Measurements from ENCODE around the gene RTCB.

RTCB gene

DNA sequence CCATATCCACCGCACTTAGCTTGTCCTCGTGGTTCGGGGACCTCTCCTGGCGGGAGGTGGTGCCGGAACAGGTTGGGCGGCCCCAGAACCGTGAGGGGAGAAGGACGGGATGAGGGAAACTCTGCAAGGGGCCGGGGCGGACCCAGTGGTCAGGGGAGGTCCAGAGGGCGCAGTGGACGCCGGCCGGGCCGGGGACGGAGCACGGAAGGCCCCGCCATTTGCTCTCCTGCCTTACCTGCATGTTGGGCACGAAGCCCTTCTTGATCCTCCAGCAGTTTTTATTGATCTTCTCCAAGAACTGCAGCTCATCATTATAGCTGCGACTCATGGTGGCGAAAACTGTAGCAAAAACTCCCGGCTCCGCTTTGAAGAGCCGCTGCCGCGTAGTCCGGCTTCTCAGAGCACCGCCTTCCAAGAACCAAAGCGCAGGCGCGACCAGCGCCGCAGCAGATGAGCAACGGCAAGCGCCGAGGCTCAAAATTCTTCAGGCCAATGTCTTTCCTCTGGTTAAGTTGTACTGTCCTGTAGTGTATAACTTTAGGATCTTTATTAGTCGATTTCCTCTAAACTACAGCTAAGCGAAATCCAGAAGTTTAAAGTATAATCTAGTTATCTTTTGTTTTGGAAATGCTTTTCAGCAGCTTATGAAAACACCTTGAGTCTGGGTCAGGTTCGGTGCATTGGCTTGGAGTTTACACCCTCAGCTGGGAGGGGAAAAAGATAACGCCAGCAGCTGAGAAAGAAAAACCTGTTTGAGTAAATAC is at the start of gene RTCB:
Gene RTCB, minus strand, starts transcription at position 419 of the 764 bp plus-strand sequence. Its CDS starts 91 bp downstream, at position 328.
- peaks cover 11 to 16% of the 10 kb centered on the region in 2 experiments for H3K4me1 ChIP-seq (ENCODE audit: control insufficient read depth in 1 of 2, insufficient read depth in 1 of 2, low read depth in 1 of 2, low read length in 1 of 2)
- H3K4me3 ChIP-seq (ENCODE audit: low read depth in 1 of 2, low read length in 1 of 2): peak within 1 kb of the TSS; percentile 67 to 84
- peak within 1 kb of the TSS; percentile 52 for H3K27ac ChIP-seq
- TF ChIP-seq, protein P1, sequence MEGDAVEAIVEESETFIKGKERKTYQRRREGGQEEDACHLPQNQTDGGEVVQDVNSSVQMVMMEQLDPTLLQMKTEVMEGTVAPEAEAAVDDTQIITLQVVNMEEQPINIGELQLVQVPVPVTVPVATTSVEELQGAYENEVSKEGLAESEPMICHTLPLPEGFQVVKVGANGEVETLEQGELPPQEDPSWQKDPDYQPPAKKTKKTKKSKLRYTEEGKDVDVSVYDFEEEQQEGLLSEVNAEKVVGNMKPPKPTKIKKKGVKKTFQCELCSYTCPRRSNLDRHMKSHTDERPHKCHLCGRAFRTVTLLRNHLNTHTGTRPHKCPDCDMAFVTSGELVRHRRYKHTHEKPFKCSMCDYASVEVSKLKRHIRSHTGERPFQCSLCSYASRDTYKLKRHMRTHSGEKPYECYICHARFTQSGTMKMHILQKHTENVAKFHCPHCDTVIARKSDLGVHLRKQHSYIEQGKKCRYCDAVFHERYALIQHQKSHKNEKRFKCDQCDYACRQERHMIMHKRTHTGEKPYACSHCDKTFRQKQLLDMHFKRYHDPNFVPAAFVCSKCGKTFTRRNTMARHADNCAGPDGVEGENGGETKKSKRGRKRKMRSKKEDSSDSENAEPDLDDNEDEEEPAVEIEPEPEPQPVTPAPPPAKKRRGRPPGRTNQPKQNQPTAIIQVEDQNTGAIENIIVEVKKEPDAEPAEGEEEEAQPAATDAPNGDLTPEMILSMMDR (IDR thresholded peaks at IDR 0.05): no peak
- H3K36me3 ChIP-seq: peaks cover 17% of the 10 kb centered on the region
- H3K27me3 ChIP-seq: peaks cover 18% of the 10 kb centered on the region
- no peaks in the 10 kb centered on the region for H3K9me3 ChIP-seq

DNA sequence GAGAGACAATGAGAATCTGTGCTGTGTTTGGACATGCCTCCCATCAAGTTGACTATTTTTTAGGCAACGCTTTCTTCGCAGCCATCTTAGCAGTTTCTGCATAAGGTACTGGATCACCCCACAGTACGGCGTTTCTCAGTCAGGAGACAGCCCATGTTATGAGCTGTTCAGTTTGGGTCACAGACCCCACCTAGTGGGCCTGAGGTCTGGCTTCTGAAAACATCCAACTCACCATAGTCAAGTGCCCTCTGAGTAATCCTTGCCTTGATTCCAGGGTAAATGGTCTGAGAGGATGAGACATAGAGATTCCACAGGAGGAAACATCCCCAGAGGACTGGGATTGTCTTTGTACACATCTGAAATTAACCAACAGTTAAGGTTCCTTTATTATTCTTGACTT is 45.0 kb upstream of the RTCB start:
- Histone ChIP-seq H3K9me3 (no peaks in the 10 kb centered on the region), H3K36me3 (no peaks in the 10 kb centered on the region), H3K4me1 (ENCODE audit: control insufficient read depth in 1 of 2, insufficient read depth in 1 of 2, low read depth in 1 of 2, low read length in 1 of 2) (no peaks in the 10 kb centered on the region), H3K4me3 (ENCODE audit: low read depth in 1 of 2, low read length in 1 of 2) (no peak overlapping the region), H3K27ac (no peak overlapping the region), H3K27me3 (peaks cover 85% of the 10 kb centered on the region)
- TF ChIP-seq, protein P1 (IDR thresholded peaks at IDR 0.05): no peak

DNA sequence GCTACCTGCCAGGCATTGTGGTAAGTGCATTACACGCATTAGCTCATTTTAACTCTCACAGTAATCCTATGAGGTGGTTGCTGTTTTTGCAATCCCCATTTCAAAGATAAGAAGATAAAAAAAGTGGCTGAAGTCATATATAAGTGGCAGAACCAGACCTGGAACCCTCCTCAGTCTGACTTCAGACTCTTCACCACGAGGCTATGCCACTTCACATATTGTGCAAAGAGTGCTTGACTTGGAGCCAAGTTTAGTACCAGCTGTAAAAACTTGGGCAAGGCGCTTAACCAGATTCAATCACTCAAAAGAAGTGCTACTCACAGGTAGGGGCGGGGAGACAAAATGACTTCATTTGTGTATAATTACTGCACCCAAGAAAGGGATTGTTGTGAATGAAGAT is 36.9 kb upstream of the RTCB start:
- Histone ChIP-seq H3K27me3 (peaks cover 73% of the 10 kb centered on the region), H3K27ac (no peak overlapping the region), H3K36me3 (no peaks in the 10 kb centered on the region), H3K4me3 (ENCODE audit: low read depth in 1 of 2, low read length in 1 of 2) (no peak overlapping the region), H3K4me1 (ENCODE audit: control insufficient read depth in 1 of 2, insufficient read depth in 1 of 2, low read depth in 1 of 2, low read length in 1 of 2) (no peaks in the 10 kb centered on the region), H3K9me3 (no peaks in the 10 kb centered on the region)
- TF ChIP-seq, protein P1 (IDR thresholded peaks at IDR 0.05): no peak

DNA sequence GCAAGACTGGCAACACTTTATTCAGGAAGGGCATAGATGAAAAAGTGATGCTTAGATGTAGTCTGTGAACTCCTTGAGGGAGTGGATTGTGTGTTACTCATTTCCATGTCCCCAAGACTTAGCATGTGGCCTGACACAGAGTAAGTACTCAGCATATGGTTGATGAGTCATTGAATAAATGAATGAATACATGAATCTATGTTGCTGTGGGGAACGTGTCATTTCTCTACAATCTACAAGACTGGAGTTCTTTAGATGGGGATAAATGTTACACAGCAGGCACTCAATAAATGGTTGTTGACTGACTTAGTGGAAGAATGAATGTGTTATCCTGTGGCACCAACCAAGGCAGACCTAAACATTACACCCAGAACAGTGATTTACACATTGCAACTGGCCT is 34.3 kb upstream of the RTCB start:
- H3K9me3 ChIP-seq: no peaks in the 10 kb centered on the region
- TF ChIP-seq, protein P1 (IDR thresholded peaks at IDR 0.05): no peak
- no peak overlapping the region for H3K4me3 ChIP-seq (ENCODE audit: low read depth in 1 of 2, low read length in 1 of 2)
- peaks cover 70% of the 10 kb centered on the region for H3K27me3 ChIP-seq
- no peaks in the 10 kb centered on the region for H3K36me3 ChIP-seq
- H3K27ac ChIP-seq: no peak overlapping the region
- H3K4me1 ChIP-seq (ENCODE audit: control insufficient read depth in 1 of 2, insufficient read depth in 1 of 2, low read depth in 1 of 2, low read length in 1 of 2): no peaks in the 10 kb centered on the region

DNA sequence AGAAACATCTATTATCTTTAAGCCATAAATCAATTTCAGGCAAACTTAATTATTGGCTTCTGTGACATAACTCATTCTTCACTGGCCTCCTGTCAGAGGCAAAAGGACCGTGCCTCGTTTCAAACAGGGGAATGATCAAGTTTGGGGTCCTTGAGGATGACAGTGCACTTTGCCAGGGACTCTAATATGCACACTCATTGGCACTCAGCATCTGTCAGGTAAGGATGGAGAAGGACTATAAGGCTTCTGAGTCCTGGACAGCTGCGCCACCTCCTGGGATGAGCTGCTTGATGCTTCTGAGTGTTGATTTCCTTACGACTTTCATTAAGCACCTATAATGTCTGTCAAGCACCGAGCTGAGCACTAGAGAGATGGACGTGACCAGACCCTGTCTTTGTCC is 32.0 kb upstream of the RTCB start:
- Histone ChIP-seq H3K27me3 (peaks cover 69% of the 10 kb centered on the region), H3K9me3 (no peaks in the 10 kb centered on the region), H3K4me3 (ENCODE audit: low read depth in 1 of 2, low read length in 1 of 2) (no peak overlapping the region), H3K4me1 (ENCODE audit: control insufficient read depth in 1 of 2, insufficient read depth in 1 of 2, low read depth in 1 of 2, low read length in 1 of 2) (no peaks in the 10 kb centered on the region), H3K27ac (no peak overlapping the region), H3K36me3 (no peaks in the 10 kb centered on the region)
- TF ChIP-seq, protein P1 (IDR thresholded peaks at IDR 0.05): no peak
